Measurements from ENCODE around the gene CLCNKA.
"Not testable (repeated sequence)": the region's sequence is repeated elsewhere in the genome, so short reads cannot be mapped to it uniquely, and the experiment has no call there.

The CLCNKA gene

GRCh38 chr1:16021681-16022080 lies at the start of gene CLCNKA:
TSS of gene CLCNKA (plus strand) at chr1:16022036. CDS start at chr1:16022620, 584 bp downstream.
- no peak for DNase-seq

- DNase-seq, result no peak
These were observed 49.4 kb upstream of the CLCNKA start for GRCh38 chr1:15972409-15972808.

- no peak for DNase-seq
These were observed 48.1 kb upstream of the CLCNKA start for GRCh38 chr1:15973772-15974171.

GRCh38 chr1:15974855-15975254 lies 47.0 kb upstream of the CLCNKA start:
- no peak for DNase-seq

GRCh38 chr1:15975358-15975804 lies 46.5 kb upstream of the CLCNKA start:
- peak; percentile 13 for DNase-seq

- DNase-seq, result peak; percentile 82
These were observed 45.8 kb upstream of the CLCNKA start, which contains the start of gene ZBTB17 for GRCh38 chr1:15975805-15976680. TSS of gene ZBTB17 (minus strand) at chr1:15976101. CDS start at chr1:15948495, 27,606 bp downstream.

GRCh38 chr1:15977947-15978346 lies 43.9 kb upstream of the CLCNKA start:
- not testable (repeated sequence) for DNase-seq

GRCh38 chr1:15981679-15982078 lies 40.2 kb upstream of the CLCNKA start:
- no peak for DNase-seq

- DNase-seq, result no peak
These were observed 38.6 kb upstream of the CLCNKA start for GRCh38 chr1:15983275-15983674.

GRCh38 chr1:15985611-15986297 lies 36.1 kb upstream of the CLCNKA start:
- no peak for DNase-seq

- DNase-seq, result no peak
These were observed 32.7 kb upstream of the CLCNKA start for GRCh38 chr1:15988856-15989736.

GRCh38 chr1:15989776-15990175 lies 32.1 kb upstream of the CLCNKA start:
- DNase-seq, result no peak

- no peak for DNase-seq
These were observed 30.2 kb upstream of the CLCNKA start for GRCh38 chr1:15991427-15992186.

GRCh38 chr1:15992187-15992553 lies 29.7 kb upstream of the CLCNKA start:
- DNase-seq, result no peak

- DNase-seq, result no peak
These were observed 29.0 kb upstream of the CLCNKA start for GRCh38 chr1:15992582-15993500.

GRCh38 chr1:15993666-15994065 lies 28.2 kb upstream of the CLCNKA start:
- DNase-seq, result no peak

- DNase-seq, result no peak
These were observed 27.8 kb upstream of the CLCNKA start for GRCh38 chr1:15994081-15994480.

GRCh38 chr1:15994590-15995351 lies 27.1 kb upstream of the CLCNKA start:
- DNase-seq, result no peak

- no peak for DNase-seq
These were observed 24.7 kb upstream of the CLCNKA start for GRCh38 chr1:15997076-15997585.
